Endothelial cell (in vitro differentiated cells): ENCODE results near the gene KLHL30. TPM values are rescaled to one million over a fixed set of nuclear protein-coding genes. Genes with fewer than 3 reads are reported as not detected.

Experiments
- DNase-seq: peaks from one replicate; pipeline ENCODE4 v3.0.0; 2021; ENCODE audit warnings: low spot score
- H3K27ac Mint-ChIP-seq: one replicate; pipeline ENCODE4 v1.8.0; 2021; ENCODE audit warnings: mixed read lengths, inconsistent platforms; ENCODE audit not compliant: unreplicated experiment
- H3K27me3 Mint-ChIP-seq: one replicate; pipeline ENCODE4 v1.8.0; 2021; ENCODE audit warnings: mild to moderate bottlenecking, moderate library complexity, mixed read lengths, inconsistent platforms; ENCODE audit not compliant: unreplicated experiment
- H3K36me3 Mint-ChIP-seq: one replicate; pipeline ENCODE4 v1.8.0; 2021; ENCODE audit warnings: mild to moderate bottlenecking, low read depth, mixed read lengths, inconsistent platforms; ENCODE audit not compliant: unreplicated experiment
- H3K4me1 Mint-ChIP-seq: one replicate; pipeline ENCODE4 v1.8.0; 2021; ENCODE audit warnings: mild to moderate bottlenecking, mixed read lengths, inconsistent platforms; ENCODE audit not compliant: unreplicated experiment
- H3K4me3 Mint-ChIP-seq: one replicate; pipeline ENCODE4 v1.8.0; 2021; ENCODE audit warnings: mild to moderate bottlenecking, mixed read lengths, inconsistent platforms; ENCODE audit not compliant: unreplicated experiment
- H3K9me3 Mint-ChIP-seq: one replicate; pipeline ENCODE4 v1.8.0; 2021; ENCODE audit warnings: mixed read lengths, inconsistent platforms; ENCODE audit not compliant: unreplicated experiment
- CTCF ChIP-seq: fragments of 200-600 bp; sonication (generic); IDR thresholded peaks from one replicate; pipeline ENCODE4 v1.5.0; 2021; ENCODE audit warnings: antibody characterized with exemption; ENCODE audit not compliant: unreplicated experiment
- total RNA-seq: library from RNA; stranded (reverse); fragmentation: NEBNext Ultra II Directional; extraction: Animal tissue kit (Norgen Biotek cat#: 25700); gene quantifications from one replicate; pipeline ENCODE4 v1.2.1, GENCODE V29; 2021; ENCODE audit not compliant: unreplicated experiment

Gene KLHL30
- total RNA-seq, 1 donor from 2014 or later, result not detected

GRCh38 chr2:238143239-238143951 lies 4.9 kb downstream of the KLHL30 start:
- no peak overlapping the region for H3K27ac Mint-ChIP-seq
- no peak for TF ChIP-seq CTCF
- H3K27me3 Mint-ChIP-seq, result peaks cover 9% of the 10 kb centered on the region
- H3K4me3 Mint-ChIP-seq, result no peak overlapping the region
- H3K36me3 Mint-ChIP-seq, result peaks cover 8% of the 10 kb centered on the region
- no peak for DNase-seq
- no peaks in the 10 kb centered on the region for H3K9me3 Mint-ChIP-seq
- peaks cover 3% of the 10 kb centered on the region for H3K4me1 Mint-ChIP-seq

- Mint-ChIP-seq H3K27ac (no peak overlapping the region), H3K4me3 (no peak overlapping the region), H3K36me3 (peaks cover 8% of the 10 kb centered on the region), H3K9me3 (no peaks in the 10 kb centered on the region), H3K27me3 (peaks cover 9% of the 10 kb centered on the region), H3K4me1 (peaks cover 3% of the 10 kb centered on the region)
- no peak for TF ChIP-seq CTCF
- DNase-seq, result no peak
Observed at GRCh38 chr2:238144262-238144661, 5.8 kb downstream of the KLHL30 start.

GRCh38 chr2:238145046-238145445 lies 6.6 kb downstream of the KLHL30 start:
- DNase-seq, result no peak
- Mint-ChIP-seq H3K27ac (no peak overlapping the region), H3K9me3 (no peaks in the 10 kb centered on the region), H3K27me3 (peaks cover 9% of the 10 kb centered on the region), H3K36me3 (peaks cover 8% of the 10 kb centered on the region), H3K4me3 (no peak overlapping the region), H3K4me1 (peaks cover 3% of the 10 kb centered on the region)
- no peak for TF ChIP-seq CTCF

GRCh38 chr2:238145851-238146250 lies 7.4 kb downstream of the KLHL30 start:
- no peak overlapping the region for H3K4me3 Mint-ChIP-seq
- H3K27ac Mint-ChIP-seq, result no peak overlapping the region
- TF ChIP-seq CTCF, result no peak
- DNase-seq, result no peak
- H3K4me1 Mint-ChIP-seq, result peaks cover 3% of the 10 kb centered on the region
- peaks cover 7% of the 10 kb centered on the region for H3K27me3 Mint-ChIP-seq
- H3K36me3 Mint-ChIP-seq, result peaks cover 8% of the 10 kb centered on the region
- H3K9me3 Mint-ChIP-seq, result no peaks in the 10 kb centered on the region

GRCh38 chr2:238146884-238147544 lies 8.5 kb downstream of the KLHL30 start:
- no peaks in the 10 kb centered on the region for H3K9me3 Mint-ChIP-seq
- peaks cover 5% of the 10 kb centered on the region for H3K36me3 Mint-ChIP-seq

More at GRCh38 chr2:238146884-238147544, 8.5 kb downstream of the KLHL30 start:
- H3K27me3 Mint-ChIP-seq, result peaks cover 4% of the 10 kb centered on the region
- DNase-seq, result no peak
- TF ChIP-seq CTCF, result no peak
- H3K27ac Mint-ChIP-seq, result no peak overlapping the region
- no peak overlapping the region for H3K4me3 Mint-ChIP-seq
- H3K4me1 Mint-ChIP-seq, result no peaks in the 10 kb centered on the region
